GM21515 (cell line): ENCODE data around the gene HAUS7.

Experiments used
- ATAC-seq: cut with Tn5 transposase; IDR thresholded peaks from one replicate; pipeline ENCODE4 v1.9.1; 2021; ENCODE audit not compliant: unreplicated experiment

The HAUS7 gene

DNA sequence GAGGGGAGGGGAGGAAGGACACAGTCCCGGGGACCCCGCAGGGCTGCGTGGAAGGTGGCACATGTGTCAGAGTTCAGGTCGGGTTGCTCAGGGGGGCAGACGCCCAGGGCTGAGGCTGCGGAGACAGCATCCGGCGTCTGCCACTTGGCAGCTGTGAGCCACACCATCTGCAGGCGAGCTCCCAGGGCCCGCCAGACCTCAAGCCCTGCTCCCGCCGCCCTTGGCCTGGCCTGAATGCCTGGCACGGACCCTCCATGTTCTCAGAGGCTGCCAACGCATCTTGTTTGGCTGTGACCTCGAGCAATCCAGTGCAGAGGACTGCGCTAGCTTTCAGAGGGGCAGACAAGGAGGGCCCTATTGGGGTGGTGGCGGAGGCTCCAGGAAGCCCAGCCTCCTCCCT, 29.5 kb upstream of the HAUS7 start:
- no peak for ATAC-seq

DNA sequence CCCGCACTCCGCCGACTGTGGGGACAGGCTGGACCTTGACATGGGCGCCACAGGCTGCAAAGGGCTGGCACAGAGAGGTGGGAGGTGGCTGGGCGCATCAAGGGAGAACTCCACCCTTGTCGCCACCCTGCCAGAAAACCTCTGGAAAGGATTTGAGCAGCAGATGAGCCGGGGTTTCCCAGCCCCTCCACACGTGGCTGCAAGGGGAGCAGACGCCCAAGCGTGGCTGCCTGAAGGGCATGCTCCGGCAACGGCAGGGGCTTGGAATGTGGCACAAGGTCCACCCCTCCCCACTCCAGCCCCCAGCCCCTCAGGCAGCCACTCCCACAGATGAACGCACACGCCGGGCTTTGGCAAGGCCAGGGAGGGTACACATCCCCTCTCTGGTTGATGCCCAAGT, 29.0 kb upstream of the HAUS7 start:
- no peak for ATAC-seq

DNA sequence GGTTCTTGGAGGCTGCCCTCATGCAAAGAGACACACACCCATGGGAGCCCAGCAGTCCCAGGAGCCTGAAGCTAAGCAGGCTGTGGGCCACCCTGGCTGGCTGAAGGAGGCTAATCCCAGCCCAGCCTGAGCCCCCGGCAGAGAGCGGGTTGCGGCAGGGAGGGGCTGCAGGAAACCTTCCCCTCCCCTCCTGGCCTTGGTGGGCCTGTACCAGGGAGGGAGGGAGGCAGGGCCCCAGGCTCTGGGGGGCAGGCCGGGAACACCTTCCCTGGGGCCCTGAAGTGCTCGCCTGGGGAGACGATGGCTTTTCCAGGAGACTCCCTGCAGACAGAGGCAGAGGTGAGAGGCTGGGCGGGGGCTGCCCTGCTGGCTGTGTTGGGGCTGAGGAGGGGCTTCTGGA, 28.1 kb upstream of the HAUS7 start:
- no peak for ATAC-seq

DNA sequence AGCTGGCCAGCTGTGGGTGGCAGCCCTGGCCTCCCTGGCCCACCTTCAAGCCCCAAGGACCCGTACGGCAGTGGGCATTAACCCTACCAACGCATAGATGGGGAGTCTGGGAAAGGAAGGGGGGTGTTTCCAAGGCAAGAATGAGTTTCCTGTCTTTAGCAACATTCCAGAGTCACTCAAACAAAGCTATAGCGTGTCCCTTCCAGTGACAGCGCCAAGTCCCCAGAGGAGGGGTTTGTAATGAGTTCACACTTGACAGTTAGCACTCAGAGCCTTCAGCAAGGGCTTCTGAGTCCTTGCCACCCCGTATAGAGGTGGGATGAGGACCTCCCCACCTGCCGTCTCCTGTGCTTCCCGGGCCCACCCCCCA, 26.2 kb upstream of the HAUS7 start:
- no peak for ATAC-seq

DNA sequence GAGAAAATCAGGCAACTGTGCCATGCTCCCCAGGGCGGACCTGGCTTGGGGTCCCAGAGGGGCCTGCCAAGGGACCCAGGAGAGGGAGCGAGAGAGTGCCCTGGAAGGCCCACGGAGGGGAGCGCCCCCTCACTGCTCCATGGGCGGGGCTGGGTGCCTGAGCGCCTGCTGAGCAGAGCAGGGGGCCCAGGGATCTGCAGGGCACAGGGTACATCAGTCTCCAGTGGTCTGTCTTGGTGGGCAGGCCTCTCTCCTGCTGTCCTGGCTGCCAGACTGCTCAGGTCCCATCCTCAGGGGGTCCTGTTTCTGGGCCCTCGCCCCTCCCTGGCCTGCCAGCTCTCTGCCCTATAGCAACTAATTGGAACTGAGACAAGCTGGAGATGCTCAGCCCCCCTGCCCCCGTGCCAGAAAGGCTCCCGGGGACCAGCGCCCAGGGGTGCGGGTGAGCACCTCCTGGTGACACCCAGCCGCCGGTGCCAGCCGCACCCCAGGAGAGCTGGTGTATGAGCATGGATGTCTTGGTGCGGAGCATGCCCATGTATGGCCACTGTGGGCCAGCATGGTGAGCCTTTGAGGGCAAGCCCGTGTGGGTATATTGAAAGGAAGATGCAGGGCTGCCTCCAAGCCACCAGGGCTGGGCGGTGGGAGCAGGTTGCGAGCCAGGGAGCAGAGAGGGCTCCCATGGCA, 25.7 kb upstream of the HAUS7 start:
- ATAC-seq = no peak

DNA sequence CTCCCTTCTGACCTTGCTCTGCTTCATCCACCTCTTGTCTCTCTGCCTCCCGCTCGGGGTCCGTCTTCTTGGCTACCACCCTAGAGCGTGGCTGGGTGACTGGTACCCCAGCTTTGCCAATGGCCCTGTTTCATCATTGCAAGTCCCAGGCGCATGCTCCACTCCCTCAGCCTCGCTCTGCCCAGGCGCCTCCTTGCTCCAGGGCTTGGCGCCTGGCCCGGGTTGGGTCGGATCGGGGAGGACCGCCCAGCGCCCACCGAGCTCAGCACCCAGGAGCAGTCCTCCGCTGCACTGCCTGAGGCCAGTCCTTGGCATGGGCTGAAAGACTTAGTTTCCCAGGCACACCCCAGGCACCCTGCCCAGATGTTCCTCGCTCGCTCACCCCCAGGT, 25.0 kb upstream of the HAUS7 start:
- no peak for ATAC-seq

DNA sequence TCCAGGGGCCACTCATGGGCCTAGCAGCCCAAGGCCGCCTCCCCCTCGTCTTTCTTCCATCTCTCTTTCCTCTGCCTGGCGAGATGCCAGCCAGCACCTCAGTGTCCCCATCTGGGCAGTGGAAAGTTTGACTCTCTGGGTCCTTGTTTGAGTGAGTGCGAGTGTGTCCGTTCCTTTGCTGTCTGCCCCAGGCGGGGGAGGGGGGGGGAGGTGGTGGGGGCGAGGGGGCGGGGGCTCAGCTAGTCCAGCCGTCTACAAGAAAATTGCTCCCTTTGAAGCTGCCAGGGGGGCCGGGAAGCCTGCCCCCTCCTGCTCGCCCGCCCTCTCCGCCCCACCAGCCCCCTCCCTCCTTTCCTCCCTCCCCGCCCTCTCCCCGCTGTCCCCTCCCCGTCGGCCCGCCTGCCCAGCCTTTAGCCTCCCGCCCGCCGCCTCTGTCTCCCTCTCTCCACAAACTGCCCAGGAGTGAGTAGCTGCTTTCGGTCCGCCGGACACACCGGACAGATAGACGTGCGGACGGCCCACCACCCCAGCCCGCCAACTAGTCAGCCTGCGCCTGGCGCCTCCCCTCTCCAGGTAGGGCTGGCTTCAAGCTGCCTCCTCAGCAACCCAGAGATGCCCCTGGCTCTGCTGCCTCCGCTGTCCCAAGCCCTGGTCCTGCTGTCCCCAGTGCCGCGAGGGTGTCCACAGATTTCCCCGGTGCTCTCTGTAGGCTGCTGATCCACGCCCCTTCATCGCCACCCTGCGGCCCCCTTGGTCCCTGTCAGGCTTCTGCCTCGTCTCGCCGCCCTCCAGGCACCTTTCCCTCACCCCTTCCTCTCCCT, 24.4 kb upstream of the HAUS7 start, which contains the start of gene BGN:
TSS of gene BGN (plus strand) at position 440 of the 821 bp plus-strand sequence. CDS start 9,652 bp downstream, outside the sequence.
- ATAC-seq = no peak

DNA sequence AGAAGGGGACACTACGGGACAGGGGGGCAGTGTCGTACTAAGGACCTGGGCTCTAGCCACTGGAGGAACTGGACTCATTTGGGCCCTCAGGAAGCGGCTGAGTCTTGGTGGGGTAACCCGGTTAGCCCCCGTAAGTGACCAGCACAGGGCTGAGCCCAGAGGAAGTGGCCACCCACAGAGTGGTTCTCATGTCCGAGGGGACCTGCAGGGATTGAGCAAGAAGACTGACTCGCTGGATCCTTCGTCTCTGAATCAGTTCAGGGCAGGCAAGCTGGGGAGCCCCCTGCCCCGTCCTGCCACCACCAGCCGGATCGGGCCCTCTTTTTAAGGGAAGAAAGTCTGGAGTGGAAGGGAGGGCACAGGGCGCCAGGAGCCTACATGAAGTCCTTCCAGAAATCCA, 23.7 kb upstream of the HAUS7 start:
- no peak for ATAC-seq

DNA sequence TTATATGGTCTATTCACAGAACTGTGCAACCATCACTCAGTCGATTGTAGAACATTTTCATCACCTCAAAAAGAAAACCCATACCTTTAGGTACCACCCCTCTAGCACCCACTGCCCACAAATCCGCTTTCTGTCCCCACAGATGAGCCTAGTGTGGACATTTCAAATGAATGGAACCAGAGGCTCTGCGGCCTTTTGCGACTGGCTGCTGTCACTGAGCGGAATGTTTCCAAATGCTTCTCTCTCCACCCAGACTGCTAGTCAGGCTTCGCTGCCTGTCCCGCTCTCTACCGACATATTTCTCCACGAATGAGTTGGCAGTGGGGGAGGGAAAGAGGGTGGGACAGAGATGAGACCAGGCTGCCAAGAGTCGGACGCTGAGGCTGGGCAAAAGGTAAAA, 22.7 kb upstream of the HAUS7 start:
- ATAC-seq = no peak

DNA sequence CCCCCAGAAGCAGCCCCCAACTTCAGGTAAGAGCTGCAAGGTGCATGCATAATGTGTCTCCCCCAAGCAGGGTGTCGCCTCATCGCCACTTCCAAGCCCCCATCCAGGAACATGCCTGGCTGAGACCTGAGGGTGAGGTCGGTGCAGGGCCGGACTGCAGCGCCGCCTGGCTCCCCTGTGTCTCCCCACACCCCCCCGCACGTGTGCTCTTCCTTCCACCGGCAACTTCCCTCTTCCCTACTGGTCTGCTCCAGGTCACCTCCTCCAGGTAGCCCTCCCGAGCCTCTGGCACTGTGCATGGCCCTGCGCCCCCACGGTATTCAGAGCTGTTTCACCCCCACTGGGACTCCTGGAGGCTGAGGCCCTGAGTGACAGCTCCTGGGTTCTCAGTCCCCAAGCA, 22.2 kb upstream of the HAUS7 start:
- ATAC-seq = no peak

DNA sequence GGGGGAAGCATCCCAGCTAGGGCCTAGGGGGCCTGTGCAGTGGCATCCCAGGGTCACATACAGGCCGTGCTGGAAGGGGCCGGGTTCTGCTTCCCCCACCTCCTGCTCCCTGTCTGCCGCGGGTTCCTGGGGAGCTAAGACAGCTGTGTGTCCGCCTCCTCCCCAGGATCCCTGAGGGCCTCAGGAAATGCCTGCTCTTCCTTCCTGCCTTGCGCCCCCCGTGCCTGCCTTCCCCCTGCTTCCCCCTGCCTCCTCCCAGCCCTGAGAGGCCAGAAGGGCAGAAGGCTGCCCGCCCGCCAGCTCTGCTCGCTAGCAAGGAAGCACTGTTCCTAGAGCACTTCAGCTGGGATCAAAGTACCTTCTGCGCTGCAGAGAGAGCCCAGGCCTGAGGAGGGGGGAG, 21.5 kb upstream of the HAUS7 start:
- ATAC-seq = no peak

DNA sequence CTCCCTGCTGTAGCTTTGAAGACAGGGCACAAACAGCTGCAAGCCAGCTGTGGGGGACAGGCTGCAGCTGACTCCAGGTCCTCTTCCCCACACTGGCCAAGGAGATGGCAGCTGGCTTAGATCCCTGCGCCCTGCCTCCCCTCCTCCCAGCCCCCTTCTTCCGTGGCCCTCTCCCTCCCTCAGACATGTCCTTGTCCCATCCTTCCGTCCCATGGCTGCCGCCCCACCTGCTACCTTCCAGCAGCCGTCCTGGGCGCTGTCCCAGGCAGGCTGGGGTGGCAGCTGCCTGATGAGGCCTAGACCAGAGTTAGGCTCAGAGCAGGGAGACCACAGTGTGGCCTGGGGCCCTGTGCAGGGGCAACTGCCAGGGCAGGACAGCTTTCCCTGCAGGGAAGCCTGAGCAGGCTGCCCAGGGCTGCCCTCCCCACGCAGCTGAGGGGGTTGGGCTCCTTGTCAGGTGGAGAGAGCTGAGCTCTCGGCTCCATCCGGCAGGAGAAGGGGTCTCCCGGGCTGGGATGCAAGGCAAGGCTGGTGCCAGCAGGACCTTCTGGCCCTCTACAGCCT, 21.1 kb upstream of the HAUS7 start:
- ATAC-seq = no peak

DNA sequence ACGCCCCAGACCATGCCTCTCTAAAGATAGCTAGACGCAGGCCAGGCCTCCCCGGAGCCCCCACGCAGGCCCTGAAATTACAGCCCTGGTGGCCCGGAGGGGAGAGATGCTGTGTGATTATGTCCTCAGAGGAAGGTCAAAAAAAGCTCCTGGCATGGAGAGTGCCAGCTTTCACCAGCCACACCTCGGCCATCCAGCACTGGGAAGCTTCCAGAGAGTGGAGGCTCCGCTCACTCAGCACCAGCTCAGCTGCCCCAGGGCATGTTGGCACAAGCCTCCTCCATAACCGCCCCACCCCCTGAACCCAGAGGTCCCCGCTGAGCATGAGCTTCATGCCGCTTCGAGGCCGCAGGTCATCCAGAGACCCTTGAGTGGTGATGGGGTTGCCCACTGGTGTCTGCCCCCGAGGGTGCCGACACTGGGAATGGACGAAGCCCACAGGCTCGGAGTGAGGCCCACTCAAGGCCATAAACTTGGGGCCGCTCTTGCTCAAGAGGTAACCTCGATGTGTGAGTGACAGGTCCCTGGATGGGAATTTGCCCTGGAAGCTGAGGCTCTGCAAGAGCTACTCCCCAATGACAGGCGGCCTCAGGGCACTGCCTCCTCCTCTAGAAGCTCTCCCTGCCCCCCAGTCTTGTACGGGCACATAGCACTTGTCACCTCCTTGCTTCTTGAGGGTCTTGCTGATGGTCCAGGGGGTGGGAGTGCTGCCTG, 20.0 kb upstream of the HAUS7 start:
- ATAC-seq = no peak

DNA sequence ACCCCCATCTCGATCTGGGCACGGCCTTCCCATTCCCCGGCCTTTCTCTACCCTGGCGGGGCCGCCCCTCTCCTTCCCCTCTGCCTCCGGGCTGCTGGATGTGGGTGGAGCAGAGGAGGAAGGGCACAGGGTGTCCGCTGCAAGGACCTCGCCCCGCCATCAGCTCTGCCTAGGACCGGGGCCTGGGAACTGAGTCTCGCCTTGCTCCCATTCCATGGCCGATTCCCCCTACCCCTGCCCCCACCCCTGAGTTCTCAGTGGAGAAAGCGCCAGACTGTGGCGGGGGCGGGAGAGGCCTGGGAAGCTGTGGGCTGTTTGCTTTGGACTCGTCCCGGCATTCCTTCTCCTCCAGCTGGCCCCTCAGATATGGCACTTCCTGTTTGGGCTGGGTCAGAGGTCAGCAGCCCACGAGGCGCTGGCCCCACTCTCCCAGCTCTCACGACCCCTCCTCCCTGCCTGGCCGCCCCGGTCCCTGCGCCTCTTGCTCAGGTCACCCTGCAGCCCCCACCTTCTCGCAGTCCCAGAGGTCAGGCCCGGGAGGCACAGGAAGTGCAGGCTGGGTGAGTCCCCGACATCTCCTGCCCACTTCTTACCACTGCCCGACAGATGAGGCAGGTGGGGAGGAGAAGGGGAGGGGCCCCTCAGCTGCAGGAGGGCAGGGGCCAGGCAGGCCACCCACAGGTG, 18.0 kb upstream of the HAUS7 start:
- no peak for ATAC-seq

DNA sequence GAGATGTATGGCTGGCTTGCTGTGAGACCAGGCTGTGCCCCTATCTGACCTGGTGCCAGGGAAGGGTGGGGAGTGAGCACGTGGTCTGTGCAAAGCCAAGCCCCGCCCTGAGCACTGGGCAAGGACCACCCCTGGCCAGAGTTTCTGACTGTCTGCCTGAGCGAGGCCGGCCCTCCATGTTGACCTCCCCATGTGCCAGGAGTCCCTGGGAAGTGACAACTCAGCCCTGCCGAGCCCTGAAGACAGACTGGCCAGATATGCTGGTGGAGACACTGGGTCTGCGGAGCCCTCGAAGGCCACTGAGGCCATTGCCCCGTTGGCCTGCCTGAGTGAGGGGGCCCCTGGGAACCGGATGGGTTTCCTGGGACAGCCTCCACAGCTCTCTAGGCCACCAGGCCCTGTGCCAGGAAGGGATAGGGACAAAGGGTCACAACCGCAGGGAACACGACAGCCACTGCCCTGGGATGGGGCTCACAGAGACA, 17.3 kb upstream of the HAUS7 start:
- ATAC-seq = no peak

DNA sequence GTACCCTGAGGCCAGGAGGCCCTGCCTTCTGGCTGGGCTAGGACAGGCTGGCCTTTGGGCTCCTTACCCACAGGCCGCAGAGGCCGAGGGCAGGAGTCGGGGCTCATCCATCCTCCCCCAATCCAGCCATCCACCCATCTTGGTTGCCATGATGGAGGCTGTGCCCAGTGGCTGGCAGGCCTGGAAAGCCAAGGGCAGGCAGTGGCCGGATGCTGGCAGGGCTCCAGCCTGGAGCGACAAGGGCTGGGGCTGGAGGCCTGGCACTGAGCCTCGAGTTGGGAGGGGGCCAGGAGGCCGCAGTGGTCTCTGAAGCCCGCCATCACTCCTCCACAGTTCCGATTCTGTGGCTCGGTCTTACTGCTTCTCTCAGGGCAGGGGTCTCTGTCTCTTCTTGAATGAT, 15.8 kb upstream of the HAUS7 start:
- no peak for ATAC-seq

DNA sequence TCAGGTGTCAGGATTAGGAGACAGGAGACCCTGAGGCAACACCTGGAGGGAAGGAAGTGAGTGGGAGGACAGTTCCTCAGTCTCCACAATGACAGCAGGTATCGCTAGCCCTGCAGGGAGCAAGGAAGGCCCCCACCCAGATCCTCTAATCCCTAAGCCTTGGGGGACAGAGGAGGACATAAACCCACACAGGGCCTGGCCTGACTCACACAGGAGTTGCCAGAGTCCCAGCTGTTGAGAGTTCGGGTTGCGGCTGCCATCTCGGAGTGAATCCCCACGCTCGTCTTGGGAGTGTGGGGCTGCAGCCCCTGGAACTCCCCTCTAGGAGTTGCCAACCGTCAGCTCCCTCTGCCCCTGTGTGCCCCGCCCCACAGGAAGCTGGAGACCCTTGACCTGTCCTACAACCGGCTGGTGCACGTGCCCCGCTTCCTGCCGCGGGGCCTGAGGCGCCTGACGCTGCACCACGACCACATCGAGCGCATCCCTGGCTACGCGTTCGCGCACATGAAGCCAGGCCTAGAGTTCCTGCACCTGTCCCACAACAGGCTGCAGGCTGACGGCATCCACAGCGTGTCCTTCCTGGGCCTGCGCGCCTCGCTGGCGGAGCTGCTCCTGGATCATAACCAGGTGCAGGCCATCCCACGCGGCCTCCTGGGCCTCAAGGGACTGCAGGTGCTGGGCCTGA, 15.2 kb upstream of the HAUS7 start:
- ATAC-seq = no peak

DNA sequence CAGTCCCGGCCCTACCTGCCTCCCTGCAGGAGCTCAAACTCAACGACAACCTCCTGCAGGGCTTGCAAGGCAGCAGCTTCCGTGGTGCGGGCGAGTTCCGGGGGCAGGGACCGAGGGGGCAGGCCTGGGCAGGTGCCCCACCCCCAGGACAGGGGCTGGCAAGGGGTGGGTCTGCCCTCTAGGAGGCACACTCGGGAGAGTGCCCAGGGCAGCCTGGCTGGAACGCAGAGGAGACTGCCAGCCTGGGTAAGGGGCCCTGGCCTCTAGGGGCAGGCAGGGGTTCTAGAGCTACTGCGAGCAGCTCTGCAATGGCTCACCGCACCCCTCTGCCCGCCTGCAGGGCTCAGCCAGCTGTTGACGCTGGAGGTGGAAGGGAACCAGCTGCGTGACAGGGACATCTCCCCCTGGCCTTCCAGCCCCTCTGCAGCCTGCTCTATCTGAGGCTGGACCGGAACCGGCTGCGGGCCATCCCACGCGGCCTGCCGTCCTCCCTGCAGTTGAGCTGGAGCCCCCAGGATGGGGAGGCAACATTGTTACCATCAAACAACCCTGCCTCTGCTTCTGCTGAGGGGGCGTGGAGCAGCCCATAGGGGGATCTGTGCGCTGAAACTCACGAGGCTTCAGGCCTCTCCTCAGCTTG, 12.1 kb upstream of the HAUS7 start:
- ATAC-seq = no peak

DNA sequence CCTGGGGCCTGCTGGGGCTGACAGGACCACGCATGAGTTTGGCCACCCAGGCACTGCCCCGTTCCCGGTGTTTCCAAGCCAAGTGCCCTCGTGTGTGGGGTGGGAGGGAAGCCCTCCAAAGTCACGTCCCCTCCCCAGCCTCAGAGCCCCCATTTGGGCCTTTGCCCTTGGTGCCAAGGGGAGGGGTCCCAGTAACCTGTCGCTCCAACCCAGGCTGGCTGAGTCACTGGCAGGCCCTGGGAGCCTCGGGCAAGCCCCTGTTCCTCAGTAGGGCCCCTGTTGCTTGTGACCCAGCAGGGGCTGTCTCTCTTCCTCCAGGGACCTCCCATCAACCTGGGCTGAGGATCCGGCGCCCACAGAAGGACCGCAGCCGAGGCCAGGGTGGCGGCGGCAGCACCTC, 10.7 kb upstream of the HAUS7 start:
- no peak for ATAC-seq

DNA sequence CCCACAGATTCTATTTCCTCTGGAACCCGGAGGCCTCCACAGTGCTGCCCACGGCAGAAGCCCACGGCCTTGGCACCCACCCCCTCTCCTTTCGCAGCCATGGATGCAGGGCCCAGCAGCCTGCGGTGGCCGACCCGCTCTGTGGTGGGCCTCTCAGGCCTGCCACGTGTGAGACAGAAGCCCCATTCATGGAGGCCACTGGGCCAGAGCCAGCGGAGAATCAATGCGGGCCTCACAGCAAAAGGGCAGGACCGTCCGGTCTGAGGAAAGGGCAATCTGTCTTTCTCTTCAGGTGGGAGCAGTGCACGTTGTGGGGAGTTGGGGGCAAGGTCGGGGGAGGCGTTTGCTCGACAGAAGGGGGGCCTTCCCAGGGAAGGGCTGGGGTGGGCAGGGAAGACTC, 8.4 kb upstream of the HAUS7 start:
- no peak for ATAC-seq
